GM12874 (cell line): ENCODE measurements around the gene CUTA.

ENCODE experiments used
- CTCF ChIP-seq: IDR thresholded peaks from 2 replicates; pipeline ENCODE4 v1.5.1; 2011; ENCODE audit warnings: low read depth, mild to moderate bottlenecking, control low read depth, low read length, moderate library complexity; ENCODE audit not compliant: insufficient read depth

The CUTA gene

GRCh38 chr6:33418690-33419291 is 884 bp upstream of the CUTA start:
- TF ChIP-seq CTCF, result no peak

- no peak for TF ChIP-seq CTCF
Measured at GRCh38 chr6:33417128-33417902, 592 bp downstream of the CUTA start.

GRCh38 chr6:33416386-33417127 is 1.4 kb downstream of the CUTA start:
- TF ChIP-seq CTCF, result no peak

GRCh38 chr6:33415831-33416230 is 2.1 kb downstream of the CUTA start:
- no peak for TF ChIP-seq CTCF

GRCh38 chr6:33414592-33415271 is 3.2 kb downstream of the CUTA start:
- peak; percentile 54 for TF ChIP-seq CTCF

GRCh38 chr6:33413241-33414120 is 4.4 kb downstream of the CUTA start:
- no peak for TF ChIP-seq CTCF
